Neural cell (in vitro differentiated cells): ENCODE results near the gene GALNT13.

ENCODE experiments used
- CTCF ChIP-seq: fragments of 450-650 bp; IDR thresholded peaks from 2 replicates; pipeline ENCODE4 v1.5.1; 2014; ENCODE audit warnings: antibody characterized with exemption, mild to moderate bottlenecking, moderate library complexity; ENCODE audit not compliant: poor library complexity, severe bottlenecking
- POLR2AphosphoS5 ChIP-seq: IDR thresholded peaks from 2 replicates; pipeline ENCODE4 v1.6.1; 2012
- RAD21 ChIP-seq: fragments of 450-650 bp; conservative IDR thresholded peaks from 2 replicates; pipeline ENCODE4 v1.6.1; 2014; ENCODE audit warnings: antibody characterized with exemption, mild to moderate bottlenecking, moderate library complexity
- TAF1 ChIP-seq: IDR thresholded peaks from 2 replicates; pipeline ENCODE4 v1.6.1; 2012; ENCODE audit warnings: low read depth

GRCh38 chr2:154402213-154402612 lies 530.5 kb downstream of the GALNT13 start:
- TF ChIP-seq RAD21 (peak; percentile 71), CTCF (peak; percentile 68), POLR2AphosphoS5 (no peak), TAF1 (no peak)
